Uterus (tissue), 2 donors: ENCODE measurements around the gene SNCAIP.

Source experiments
- CTCF ChIP-seq, 4 experiments: fragments of 200-600 bp in 2 of 4; fragments of 450-650 bp in 2 of 4; sonication (generic) in 2 of 4; IDR thresholded peaks; one replicate each; pipeline ENCODE4 v1.5.1; 2016 to 2019; ENCODE audit warnings: antibody characterized with exemption in 4 of 4, mild to moderate bottlenecking in 2 of 4, moderate library complexity in 1 of 4
- POLR2A ChIP-seq, 2 donors: fragments of 450-650 bp; IDR thresholded peaks; one replicate each; pipeline ENCODE4 v1.6.1; 2016; ENCODE audit warnings: antibody characterized with exemption in 2 of 2, mild to moderate bottlenecking in 1 of 2, moderate library complexity in 1 of 2

DNA sequence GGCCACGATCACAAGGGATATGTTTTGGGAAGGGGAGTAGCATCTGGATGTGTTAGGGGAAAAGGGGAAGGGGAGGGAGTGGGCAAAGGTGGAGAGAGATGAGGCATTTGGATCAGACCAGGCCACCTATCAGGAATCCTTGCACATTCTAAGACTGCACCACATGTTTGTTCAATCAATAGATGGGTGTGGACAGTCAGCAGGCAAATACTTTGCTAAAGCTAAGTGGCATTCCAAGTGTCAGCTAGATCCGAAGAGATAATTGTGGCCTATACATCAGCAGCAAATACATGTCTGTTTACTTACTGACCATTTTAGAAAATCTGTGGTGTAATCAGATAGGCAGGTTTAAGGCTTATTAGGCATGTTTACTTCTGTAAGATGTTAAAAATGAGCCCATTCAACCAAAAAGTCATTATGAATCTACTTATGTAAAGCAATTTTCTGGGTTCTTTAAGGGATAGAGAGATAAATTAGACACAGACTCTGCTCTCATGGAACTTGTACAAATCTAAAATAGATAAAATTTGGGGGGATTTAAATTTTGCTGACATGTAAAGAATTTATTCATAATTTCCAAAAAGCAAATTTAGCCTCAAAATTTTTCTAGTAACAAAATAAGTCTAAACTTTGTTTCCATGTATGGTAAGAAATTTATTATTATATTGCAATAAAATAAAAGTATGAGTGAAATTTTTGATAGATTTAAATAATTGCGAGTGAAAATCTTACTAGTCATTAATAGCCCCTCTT lies 107.3 kb downstream of the SNCAIP start:
- TF ChIP-seq POLR2A (IDR thresholded peaks at IDR 0.05) (no peak), CTCF (IDR thresholded peaks at IDR 0.05) (no peak)
